ENCODE data around the gene SPATA2.

- TF ChIP-seq CTCF (IDR thresholded peaks at IDR 0.05) (no peak), POLR2A (IDR thresholded peaks at IDR 0.05) (no peak)
Observed at GRCh38 chr20:49918446-49918845, 3.1 kb upstream of the SPATA2 start.

All from adrenal gland (tissue), 5 donors.